ENCODE data around the gene TTC8.
"Not testable (repeated sequence)": the region's sequence is repeated elsewhere in the genome, so short reads cannot be mapped to it uniquely, and the experiment has no call there.

Gene TTC8

GRCh38 chr14:88824314-88825077 is at the start of gene TTC8:
TTC8 (plus strand) TSS chr14:88824651; CDS start chr14:88824708, 57 bp downstream.
- DNase-seq (ENCODE audit: low read depth): peak; percentile 72

- DNase-seq (ENCODE audit: low read depth): no peak
These were observed 48.9 kb upstream of the TTC8 start for GRCh38 chr14:88775532-88775931.

GRCh38 chr14:88785911-88786310 is 38.5 kb upstream of the TTC8 start:
- DNase-seq (ENCODE audit: low read depth): no peak

GRCh38 chr14:88786715-88787114 is 37.7 kb upstream of the TTC8 start:
- DNase-seq (ENCODE audit: low read depth): no peak

GRCh38 chr14:88789573-88789972 is 34.9 kb upstream of the TTC8 start:
- not testable (repeated sequence) for DNase-seq (ENCODE audit: low read depth)

- DNase-seq (ENCODE audit: low read depth): no peak
These were observed 33.8 kb upstream of the TTC8 start for GRCh38 chr14:88790501-88791251.

GRCh38 chr14:88791252-88791621 is 33.2 kb upstream of the TTC8 start:
- DNase-seq (ENCODE audit: low read depth): no peak

- DNase-seq (ENCODE audit: low read depth): no peak
These were observed 32.6 kb upstream of the TTC8 start for GRCh38 chr14:88791629-88792472.

GRCh38 chr14:88792473-88793258 is 31.8 kb upstream of the TTC8 start, which contains the start of gene EML5:
EML5 (minus strand) TSS chr14:88792953; CDS start chr14:88792503, 450 bp downstream.
- DNase-seq (ENCODE audit: low read depth): peak; percentile 26

GRCh38 chr14:88793259-88793625 is 31.2 kb upstream of the TTC8 start:
- no peak for DNase-seq (ENCODE audit: low read depth)

- no peak for DNase-seq (ENCODE audit: low read depth)
These were observed 26.3 kb upstream of the TTC8 start for GRCh38 chr14:88798156-88798555.

- no peak for DNase-seq (ENCODE audit: low read depth)
These were observed 24.9 kb upstream of the TTC8 start for GRCh38 chr14:88799522-88799921.

- DNase-seq (ENCODE audit: low read depth): no peak
These were observed 21.9 kb upstream of the TTC8 start for GRCh38 chr14:88802596-88802995.

- no peak for DNase-seq (ENCODE audit: low read depth)
These were observed 20.4 kb upstream of the TTC8 start for GRCh38 chr14:88804035-88804434.

GRCh38 chr14:88804477-88804876 is 20.0 kb upstream of the TTC8 start:
- DNase-seq (ENCODE audit: low read depth): no peak

- no peak for DNase-seq (ENCODE audit: low read depth)
These were observed 16.1 kb upstream of the TTC8 start for GRCh38 chr14:88808359-88808758.

- DNase-seq (ENCODE audit: low read depth): no peak
These were observed 8.5 kb upstream of the TTC8 start for GRCh38 chr14:88815980-88816379.

GRCh38 chr14:88818018-88818417 is 6.4 kb upstream of the TTC8 start:
- no peak for DNase-seq (ENCODE audit: low read depth)

GRCh38 chr14:88819674-88820073 is 4.8 kb upstream of the TTC8 start:
- DNase-seq (ENCODE audit: low read depth): not testable (repeated sequence)

GRCh38 chr14:88821378-88821777 is 3.1 kb upstream of the TTC8 start:
- DNase-seq (ENCODE audit: low read depth): no peak

GRCh38 chr14:88821888-88822287 is 2.6 kb upstream of the TTC8 start:
- DNase-seq (ENCODE audit: low read depth): no peak

GRCh38 chr14:88823968-88824313 is 510 bp upstream of the TTC8 start:
- no peak for DNase-seq (ENCODE audit: low read depth)

Data from stromal cell of bone marrow (primary cell).